Stimulated activated CD8-positive, alpha-beta memory T cell treated with anti-CD3 and anti-CD28 coated beads, Interleukin-15, amount 100 ng/mL, for 24 hours (primary cell): ENCODE results near the gene RMND5B.
"Not testable (repeated sequence)": the region's sequence is repeated elsewhere in the genome, so short reads cannot be mapped to it uniquely, and the experiment has no call there.

Experiments
- DNase-seq: peaks from one replicate; pipeline ENCODE4 v3.0.0-alpha.2; 2020; ENCODE audit warnings: low read depth

The RMND5B gene

DNA sequence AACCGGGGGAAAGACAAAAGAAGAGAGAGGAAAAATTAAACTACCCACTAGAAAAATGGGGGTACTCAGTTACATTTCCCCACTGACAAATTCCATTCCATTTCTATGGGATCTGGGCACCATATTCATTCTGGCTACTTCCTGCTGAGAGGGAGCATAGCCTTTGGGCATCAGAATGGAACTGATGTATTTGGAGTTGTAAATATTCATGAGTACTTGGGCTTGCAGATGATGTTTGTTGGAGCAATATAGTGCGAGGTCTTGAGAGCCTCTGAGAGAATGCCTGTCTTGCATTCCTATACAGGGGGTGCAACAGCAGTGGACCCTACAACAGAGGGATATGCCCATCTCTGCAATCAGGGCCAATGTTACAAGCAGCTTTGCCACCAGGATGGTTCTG lies 39.6 kb downstream of the RMND5B start:
- no peak for DNase-seq

DNA sequence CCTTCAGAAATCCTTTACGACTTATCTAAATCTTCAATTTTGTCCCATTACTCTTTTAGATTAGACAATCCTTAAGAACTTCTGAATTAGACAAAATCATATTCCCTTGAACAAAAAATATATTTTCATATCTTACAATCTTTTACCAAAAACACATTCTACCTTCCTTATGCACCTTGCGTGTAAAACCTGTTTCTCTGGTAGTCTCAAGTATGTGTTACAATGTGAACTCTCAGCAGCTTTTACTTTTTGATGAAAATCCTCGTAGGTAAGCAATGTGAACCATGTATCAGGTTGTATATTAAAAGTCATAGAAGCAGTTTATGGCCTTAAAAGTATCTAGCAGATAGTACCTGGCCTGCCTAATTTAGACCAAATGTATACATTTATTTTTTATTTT lies 43.6 kb downstream of the RMND5B start:
- no peak for DNase-seq

DNA sequence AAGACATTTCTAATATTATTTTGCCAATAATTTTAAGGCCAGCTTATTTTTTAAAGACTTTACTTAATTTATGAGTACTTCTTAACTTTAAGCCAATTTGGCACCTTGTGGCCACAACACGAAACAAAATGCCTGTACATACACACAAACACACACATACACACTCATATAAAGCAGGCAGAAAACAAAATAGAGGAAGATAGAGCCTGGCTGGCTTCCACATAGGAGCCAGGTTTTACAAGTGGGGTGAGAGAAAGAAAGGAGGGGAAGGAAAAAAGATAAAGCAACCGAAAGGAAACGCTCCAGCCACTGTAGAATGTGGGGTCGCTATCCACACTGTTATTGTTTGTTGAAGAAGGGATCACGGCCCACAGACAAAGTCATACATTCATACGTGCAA lies 46.0 kb downstream of the RMND5B start:
- no peak for DNase-seq

DNA sequence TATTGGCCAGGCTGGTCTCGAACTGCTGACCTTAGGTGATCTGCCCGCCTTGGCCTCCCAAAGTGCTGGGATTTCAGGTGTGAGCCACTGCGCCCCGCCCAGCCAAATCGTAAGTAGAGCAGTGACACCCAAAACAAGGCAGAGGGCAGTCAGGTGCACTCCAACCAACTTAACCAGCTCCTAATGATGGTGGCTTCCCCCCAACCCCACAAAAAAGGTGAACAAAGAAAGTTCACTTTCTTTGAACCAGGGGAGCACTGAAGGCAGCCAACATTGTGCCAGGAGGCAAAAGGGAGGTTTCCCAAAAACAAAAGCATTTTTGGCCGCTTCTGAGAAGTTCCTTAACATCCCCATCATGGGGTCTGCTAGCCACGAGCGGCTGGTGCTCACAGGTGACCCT lies 46.8 kb downstream of the RMND5B start:
- no peak for DNase-seq

DNA sequence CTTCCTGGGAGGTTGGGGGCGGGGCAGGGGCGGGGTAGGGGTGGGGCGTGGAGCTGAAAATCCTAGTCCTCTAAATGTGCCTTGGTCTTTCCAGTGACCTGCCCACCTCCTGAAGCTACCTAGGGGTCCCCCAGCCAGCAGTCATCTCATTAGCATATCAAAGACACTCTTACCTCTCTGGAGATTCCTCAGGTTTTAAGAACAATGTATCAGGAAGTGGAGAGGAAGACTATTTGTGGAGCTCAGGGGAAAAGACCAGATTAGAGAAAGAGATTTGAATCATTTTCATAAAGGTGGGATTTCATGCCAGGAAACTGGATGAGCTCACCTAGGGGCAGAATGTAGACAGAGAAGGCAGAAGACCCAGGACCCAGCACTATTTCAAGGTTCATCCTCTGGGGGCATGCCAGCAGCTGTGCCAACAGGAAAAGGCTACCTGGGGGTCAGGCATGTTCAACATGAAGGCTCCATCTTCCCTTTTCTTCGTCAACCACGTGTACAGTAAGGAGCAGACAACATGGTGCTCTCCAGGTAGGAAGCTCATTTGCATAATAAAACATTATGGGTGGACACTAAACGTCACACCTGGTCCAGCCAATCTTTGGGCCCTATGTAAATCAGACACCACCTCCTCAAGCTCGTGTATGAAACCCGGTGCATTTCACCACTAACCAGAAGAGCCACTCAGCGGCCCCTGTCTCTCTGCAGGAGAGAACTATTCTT lies 49.5 kb downstream of the RMND5B start:
- DNase-seq, result no peak

DNA sequence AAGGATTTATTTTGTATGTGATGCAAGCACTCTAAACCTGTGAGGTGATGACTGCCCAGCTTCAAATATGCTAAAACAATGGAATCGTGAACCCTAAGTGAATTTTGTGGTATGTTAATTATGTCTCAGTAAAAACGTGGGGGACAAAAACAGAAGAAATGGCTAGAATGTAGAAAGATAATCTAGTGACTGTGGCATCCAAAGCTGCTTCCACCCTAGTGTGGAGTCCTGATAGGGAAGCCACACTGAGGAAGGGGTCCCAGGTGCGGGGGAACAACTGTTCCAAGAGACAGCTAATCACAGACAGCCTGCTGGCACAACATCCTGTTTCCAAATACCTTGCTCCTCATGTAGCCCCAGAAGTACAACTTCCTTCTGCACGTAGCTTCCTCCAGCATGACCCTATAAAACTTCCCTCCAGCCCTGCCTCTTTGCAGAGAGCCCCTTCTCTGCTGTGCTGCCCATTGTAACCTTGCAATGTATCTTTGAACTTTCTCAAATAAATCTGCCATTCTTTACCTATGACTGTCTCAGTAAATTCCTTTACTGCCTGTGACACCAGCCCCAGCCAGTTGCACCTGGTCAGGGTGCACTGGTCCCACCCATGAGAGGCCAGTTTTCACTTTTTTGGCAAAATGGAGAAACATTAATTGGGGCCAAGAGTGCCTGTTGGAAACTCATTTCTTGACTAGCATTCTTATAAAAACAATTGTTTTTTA lies 51.5 kb downstream of the RMND5B start:
- DNase-seq, result no peak

DNA sequence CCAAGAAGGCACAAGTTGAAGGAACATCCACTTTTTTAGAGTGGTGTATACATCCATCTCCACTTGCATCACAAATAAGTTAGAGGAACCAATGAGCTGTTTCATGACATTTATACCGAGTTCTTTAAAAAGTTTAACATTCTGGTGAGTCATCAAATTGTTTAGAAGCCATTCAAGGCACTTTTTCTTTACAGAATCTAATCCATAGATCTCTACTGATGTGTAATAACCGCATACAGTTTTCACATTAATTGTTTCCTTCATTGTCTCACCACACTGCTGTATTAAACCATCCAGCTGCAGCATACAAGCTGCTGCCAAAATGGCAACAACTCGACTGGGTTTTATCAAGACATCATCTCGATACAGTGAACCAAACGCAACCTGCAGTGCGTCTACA lies 55.6 kb downstream of the RMND5B start:
- DNase-seq, result no peak

DNA sequence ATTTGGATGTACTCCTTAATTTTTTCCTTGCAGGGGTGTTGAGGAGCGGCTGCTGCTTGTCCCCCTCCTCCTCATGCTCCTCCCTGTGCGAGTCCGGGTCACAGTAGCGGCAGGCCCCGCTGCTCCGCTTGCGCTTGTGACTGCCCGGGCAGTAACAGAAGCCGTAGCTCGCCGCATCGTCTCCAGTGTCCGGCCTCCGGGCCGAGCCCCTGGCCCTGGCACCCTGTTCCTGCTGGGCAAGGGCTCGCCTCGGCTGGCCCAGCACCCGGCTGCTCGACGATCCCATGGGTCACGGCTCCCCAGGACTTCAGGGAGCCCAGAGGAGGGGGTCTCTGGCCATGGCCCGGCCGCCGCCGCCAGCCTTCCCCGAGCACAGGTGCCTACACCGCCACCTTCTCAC lies 56.2 kb downstream of the RMND5B start, which contains the start of gene GMCL2:
TSS of gene GMCL2 (minus strand) at position 358 of the 400 bp plus-strand sequence. CDS start at position 286, 72 bp downstream.
- DNase-seq, result no peak

DNA sequence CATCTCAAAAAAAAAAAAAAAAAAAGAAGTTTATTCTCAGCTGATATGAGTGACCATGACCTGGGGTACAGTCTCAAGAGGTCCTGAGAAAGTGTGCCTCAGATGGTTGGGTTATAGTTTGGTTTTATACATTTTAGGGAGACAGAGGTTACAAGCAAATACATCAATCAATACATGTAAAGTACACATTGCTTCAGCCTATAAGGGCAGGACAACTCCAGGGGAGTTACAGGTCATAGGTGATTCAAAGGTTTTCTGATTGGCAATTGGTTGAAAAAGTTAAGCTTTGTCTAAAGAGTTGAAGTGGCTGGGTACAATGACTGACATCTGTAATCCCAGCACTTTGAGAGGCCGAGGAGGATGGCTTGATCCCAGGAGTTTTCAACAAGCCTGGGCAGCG lies 58.6 kb downstream of the RMND5B start:
- DNase-seq, result no peak

DNA sequence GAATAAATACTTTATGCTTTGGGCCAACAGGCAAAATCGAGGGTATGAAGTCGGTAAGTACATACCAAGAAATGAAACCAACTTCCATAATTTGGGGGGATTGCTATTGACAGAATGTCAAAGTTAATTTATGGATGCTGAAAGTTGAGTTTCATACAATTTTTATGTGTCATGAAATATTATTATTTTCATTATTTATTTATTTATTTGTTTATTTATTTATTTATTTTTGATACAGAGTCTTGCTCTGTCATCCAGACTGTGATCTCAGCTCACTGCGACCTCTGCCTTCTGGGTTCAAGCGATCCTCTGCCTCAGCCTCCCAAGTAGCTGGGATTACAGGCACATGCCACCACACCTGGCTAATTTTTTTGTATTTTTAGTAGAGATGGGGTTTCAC lies 60.8 kb downstream of the RMND5B start:
- no peak for DNase-seq

DNA sequence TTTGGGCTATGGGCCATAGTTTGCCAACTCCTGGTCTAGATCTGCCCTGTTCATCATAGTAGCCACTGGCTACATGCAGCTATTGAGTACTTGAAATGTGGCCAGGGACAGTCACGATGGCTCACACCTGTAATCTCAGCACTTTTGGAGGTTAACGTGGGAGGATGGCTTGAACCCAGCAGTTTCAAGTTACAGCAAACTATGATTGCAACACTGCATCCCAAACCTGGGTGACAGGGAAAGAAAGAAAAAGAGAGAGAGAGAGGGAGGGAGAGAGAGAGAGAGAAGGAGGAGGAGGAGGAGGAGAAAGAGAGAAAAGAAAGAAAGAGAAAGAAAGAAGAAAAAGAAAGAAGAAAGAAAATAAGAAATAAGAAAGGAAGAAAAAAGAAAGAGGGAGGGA lies 61.4 kb downstream of the RMND5B start:
- DNase-seq, result no peak

DNA sequence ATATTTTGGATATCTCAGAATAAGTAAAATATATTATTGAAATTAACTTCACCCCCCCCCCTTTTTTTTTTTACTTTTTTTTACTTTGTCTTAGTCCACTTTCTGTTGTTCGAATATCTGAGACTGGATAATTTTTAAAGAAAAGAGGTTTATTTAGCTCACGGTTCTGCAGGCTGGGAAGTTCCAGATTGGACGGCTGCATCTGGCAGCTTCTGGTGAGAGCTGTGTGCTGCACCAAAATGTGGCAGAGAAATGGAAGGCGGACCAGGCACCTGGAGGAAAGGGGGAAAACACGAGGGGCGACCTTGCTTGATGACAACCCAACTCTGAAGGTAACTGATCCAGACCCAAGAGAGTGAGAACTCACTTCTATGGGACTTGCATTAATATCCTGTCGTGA lies 62.0 kb downstream of the RMND5B start:
- no peak for DNase-seq

DNA sequence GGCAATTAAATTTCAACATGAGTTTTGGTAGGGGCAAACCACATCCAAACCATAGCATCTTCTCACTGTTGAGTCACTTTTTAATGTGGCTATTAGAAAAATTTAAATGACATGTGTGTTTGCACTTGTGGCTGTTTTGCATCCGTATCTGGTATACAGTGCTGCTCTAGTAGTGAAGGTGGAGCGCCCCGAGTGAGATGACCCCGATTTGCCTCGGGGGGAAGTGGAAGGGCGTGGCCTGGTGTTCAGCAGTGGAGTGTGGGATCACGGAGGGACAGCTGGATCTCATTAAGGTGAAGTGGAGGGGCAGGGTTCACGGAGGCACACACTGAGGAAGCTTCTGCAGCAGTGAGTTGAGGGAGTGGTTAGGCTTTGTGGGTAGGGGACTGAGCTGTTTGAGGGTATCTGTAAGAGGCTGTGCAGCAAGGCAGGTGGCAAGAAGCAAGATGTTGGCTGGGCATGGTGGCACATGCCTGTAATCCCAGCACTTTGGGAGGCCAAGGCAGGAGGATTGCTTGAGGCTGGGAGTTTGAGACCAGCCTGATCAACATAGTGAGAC lies 62.5 kb downstream of the RMND5B start:
- no peak for DNase-seq

DNA sequence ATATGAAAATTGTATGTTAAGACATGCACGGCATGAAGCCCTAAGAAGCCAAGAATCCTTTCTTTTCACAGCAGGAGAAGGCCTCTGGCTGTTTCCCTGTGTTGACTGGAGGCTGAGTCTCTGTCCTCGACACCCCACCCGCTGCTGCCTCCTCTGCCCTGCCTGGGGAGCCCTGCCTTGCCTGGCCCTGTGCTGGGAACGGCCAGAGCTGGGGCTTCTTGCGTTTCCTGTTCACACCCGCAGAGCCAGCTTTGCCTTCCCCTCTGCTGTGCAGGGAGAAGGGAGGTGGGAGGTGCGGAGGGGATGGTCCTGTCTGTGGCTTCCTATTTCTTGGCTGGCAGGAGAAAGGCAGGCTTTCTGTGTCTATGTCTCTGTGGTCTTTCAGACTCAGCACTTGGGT lies 63.2 kb downstream of the RMND5B start:
- DNase-seq, result no peak

DNA sequence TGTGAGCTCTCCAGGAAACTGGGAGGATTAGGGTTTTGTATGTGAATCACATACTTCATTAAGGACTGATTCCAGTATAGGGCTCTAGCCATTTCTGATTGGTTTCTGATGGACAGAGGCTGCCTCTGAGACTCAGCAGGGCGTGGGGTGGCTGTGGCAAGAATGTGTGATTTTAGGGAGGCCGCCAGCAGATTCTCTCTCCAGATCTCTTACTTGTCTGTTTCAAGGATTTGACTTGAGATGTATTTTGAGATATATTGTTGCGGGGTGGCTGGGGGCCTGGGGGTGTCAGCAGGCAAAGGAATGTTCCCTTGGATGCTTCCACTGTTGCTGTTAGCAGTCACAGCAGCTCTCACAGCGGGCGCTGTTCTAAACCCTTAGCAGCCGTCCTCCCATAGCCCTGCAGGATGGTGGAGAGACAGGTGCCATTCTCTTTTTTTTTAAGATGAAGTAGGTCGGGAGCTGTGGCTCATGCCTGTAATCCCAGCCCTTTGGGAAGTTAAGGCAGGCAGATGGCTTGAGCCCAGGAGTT lies 65.5 kb downstream of the RMND5B start:
- DNase-seq, result no peak

DNA sequence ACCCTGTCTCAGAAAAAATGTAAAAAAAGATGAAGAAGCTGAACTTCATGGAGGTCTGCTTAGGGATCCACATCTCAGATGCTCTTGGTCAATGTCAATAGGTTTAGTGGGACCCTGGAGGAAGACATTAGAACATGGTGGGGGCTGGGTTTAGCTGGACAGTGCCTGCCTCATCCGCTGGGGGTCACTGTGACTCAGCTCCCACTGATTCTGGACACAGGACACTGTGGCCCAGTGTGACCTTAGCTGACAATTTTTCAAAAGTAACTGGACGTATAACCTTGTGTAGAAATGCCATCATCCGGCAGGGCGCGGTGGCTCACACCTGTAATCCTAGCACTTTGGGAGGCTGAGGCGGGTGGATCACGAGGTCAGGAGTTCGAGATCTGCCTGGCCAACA lies 66.2 kb downstream of the RMND5B start:
- no peak for DNase-seq

DNA sequence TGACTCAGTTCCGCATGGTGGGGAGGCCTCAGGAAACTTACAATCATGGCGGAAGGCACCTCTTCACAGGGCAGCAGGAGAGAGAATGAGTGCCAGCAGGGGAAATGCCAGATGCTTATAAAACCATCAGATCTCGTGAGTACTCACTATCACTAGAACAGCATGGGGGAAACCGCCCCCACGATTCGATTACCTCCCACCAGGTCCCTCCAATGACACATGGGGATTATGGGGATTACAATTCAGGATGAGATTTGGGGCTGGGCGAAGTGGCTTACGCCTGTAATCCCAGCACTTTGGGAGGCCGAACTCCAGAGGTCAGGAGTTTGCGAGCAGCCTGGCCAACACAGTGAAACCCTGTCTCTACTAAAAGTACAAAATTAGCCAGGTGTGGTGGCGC lies 67.3 kb downstream of the RMND5B start:
- not testable (repeated sequence) for DNase-seq

DNA sequence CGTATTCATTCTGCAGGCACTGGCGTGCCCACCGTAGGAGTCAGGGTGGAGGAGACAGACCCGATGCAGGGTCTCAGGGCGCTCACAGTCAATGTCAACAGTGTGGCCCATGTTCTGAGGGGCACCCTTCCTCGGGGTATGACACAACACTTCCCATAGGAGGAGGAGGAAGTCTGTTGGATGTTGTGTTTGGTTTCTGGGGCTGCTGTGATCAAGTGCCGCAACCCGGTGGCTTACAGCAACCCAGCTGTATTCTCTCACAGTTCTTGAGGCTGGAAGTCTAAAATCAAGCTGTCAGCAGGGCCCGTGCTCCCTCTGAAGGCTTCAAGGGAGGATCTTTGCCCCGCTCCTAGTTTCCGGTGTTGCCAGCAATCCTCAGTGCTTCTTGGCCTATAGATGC lies 67.9 kb downstream of the RMND5B start:
- DNase-seq, result no peak

DNA sequence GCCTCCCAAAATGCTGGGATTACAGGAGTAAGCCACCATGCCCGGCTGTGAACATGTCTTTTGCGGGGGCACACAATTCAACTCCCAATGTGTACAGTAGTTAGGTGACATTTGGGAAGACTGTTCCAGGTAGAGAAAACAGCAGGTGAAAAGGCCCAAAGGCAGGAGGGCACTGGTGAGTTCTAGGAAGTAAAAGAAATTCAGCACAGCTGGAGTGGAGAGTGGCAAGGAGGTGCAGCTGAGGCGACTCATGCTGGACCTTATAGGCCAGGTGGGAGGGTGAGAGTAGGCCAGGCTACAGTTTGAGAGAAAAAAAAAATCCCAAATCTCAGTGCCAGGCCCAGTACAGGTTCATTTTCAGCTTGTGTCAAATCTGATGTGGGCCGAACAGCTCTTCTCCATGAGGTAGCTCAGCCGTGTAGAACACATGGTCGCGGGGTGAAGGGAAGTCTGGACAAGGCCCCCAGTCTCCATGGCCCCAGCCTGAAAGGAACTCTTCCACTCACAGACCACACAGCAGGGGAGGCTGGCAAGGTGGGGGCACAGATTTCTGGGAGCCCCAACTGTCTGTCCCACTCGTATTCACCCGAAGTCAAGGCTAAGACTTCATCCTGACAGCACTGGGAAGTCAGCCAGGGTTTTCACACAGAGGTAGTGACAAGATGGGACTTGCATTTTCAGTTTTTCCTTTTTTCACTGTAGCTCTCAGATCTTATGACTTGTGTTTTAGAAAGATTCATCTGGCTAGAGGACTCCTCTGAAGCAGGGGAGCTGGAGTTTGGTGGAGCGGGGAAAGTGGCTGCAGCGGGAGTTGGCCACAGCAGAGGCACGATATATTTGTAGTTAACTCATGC lies 69.0 kb downstream of the RMND5B start:
- no peak for DNase-seq
